Body of pancreas (tissue), 4 donors: Measurements from ENCODE around the gene ADTRP.

Experiments
- CTCF ChIP-seq, 7 experiments: fragments of 450-650 bp in 4 of 7; fragments of 200-600 bp in 3 of 7; sonication (generic) in 3 of 7; IDR thresholded peaks; one replicate each; pipeline ENCODE4 v1.5.1; 2016 to 2019; ENCODE audit warnings: antibody characterized with exemption in 7 of 7
- POLR2A ChIP-seq, 3 donors: fragments of 450-650 bp; IDR thresholded peaks; one replicate each; pipeline ENCODE4 v1.6.1; 2016; ENCODE audit warnings: antibody characterized with exemption in 3 of 3, mild to moderate bottlenecking in 2 of 3

GRCh38 chr6:11810039-11810541, 31.5 kb upstream of the ADTRP start:
- TF ChIP-seq POLR2A (IDR thresholded peaks at IDR 0.05): no peak
- no peak for TF ChIP-seq CTCF (IDR thresholded peaks at IDR 0.05)
